HG03095 (cell line): ENCODE data around the gene SLC30A1.
"Not testable (repeated sequence)": the region's sequence is repeated elsewhere in the genome, so short reads cannot be mapped to it uniquely, and the experiment has no call there.

Source experiments
- ATAC-seq: cut with Tn5 transposase; IDR thresholded peaks from one replicate; pipeline ENCODE4 v1.9.1; 2021; ENCODE audit warnings: moderate library complexity; ENCODE audit not compliant: unreplicated experiment

SLC30A1 gene

GRCh38 chr1:211586538-211586937 is 7.6 kb upstream of the SLC30A1 start:
- no peak for ATAC-seq

GRCh38 chr1:211583011-211583992 is 4.3 kb upstream of the SLC30A1 start:
- ATAC-seq = no peak

- ATAC-seq = no peak
Observed at GRCh38 chr1:211581526-211581925, 2.6 kb upstream of the SLC30A1 start.

DNA sequence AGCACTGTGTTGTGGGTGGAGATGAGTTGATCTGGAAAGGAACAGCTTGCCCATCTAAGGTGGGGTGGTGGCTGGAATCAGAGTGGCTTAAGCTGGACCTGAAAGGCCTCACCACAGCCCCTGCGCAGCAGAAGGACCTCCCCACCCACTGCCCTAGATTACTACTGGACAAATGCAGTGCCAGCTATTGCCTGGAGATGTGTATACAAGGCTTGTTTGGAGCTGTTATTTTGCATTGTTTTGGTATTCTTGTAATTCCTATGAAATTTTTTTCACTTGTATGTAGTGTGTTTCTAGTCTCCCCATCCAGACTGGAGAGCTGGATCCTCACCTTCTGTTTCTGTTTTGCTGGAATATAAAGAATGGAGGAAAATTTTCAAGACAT is 1.3 kb upstream of the SLC30A1 start:
- ATAC-seq = no peak

- peak; percentile 37 for ATAC-seq
Observed at GRCh38 chr1:211579440-211580302, 710 bp upstream of the SLC30A1 start.

DNA sequence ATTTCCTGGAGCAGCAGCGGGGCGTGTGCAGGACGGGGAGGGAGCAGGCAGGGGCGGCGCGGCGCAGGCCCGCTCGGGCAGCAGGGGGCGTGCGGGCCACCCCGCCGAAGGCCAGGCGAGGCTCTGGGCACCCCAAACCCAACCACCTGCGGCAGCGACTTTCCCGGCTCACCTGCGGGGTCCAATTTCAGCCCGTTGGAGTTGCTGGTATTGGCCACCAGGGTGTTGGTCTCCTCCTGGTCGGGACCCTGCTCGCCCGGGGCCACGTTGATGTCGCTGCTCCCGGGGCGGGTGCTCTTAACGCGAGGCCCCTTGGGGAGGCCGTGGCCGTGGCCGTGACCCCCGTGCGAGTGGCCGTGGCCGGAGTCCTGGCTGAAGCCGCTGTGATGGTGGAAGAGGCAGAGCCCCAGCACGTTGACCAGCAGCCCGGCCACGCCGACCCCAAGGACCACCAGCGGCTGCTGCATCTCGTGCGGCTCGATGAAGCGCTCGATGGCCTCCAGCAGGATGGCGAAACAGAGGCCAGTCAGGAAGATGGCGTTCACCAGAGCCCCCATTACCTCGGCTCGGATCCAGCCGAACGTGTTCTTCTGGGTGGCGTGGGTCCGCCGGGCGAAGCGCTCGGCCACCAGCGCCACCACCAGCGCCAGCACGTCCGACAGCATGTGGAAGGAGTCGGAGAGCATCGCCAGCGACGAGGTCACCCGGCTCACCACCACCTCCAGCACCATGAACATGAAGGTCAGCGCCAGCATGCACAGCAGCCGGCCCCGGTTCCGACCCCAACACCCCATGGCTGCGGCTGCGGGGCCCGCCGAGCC is 932 bp downstream of the SLC30A1 start:
- ATAC-seq = peak; percentile 41

DNA sequence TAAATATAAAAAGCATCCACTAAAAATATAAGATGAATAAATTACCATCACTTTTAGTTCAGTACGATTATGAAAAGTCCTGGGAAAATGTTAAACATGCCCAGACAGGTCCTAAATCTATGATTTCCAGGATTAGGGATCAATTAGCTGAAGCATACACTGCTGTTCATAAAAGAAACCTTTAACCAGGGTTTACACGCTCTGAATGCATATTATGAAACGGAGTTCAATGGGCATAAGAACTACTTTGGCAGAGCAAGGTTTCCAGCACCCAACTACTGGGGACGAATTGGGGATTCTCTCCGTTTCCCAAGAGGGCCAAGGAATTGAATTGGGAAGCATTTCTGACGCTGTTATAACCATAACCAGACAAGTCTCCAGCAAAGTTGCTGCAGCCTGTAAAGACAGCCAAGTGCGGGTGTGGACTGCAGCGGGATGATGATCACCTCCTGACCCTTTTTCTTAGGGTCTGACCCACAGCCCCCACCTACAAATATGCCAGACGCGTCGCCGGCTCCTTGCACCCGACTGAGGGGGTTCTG is 1.6 kb downstream of the SLC30A1 start:
- ATAC-seq = no peak

- no peak for ATAC-seq
Observed at GRCh38 chr1:211576717-211577116, 2.2 kb downstream of the SLC30A1 start.

DNA sequence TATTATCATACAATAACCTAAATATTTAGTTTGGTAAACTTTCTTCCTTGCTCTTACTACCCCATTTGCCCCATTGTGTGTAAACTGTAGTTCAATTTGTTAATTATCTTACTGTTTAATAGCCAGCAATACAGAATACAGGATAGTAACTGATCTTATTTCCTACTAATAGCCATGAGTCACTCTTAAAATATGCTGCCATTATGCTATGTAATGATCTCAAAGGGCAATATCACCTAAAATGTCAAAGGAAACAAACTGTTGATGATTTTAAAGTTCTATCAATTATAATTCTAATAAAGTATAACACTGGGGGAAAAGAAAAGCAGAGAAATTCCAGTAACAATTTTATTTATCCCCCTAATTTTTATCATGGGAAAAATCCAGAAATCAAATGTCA is 4.3 kb downstream of the SLC30A1 start:
- no peak for ATAC-seq

DNA sequence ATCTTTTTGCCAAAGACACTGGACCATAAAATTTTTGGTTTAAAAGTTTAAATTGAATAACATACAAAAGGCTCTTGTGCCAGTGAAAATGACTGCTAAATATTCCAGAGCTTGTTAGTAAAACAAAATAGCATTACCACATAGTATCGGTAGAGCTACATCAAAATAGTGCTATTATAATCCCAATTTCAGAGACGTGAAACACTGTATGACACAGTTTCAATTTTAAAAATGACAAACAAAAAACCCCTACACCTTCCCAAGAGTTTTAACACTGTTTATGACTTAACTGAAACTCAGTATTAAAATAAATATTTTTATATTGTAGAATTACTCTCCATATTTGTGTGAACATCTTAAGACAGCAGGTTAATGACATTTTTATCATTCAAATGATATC is 7.0 kb downstream of the SLC30A1 start:
- no peak for ATAC-seq

DNA sequence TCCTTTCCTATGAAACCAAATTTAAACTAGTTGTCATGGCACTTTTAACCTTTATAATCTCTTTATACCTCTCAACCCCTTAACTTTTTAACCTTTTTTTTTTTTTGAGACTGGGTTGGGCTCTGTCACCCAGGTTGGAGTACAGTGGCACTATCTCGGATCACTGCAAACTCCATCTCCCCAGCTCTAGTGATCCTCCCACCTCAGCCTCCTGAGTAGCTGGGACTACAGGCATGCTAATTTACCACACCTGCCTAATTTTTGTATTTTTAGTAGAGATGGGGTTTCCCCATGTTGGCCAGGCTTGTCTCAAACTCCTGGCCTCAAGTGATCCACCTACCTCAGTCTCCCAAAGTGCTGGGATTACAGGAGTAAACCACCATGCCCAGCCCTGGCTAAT is 8.6 kb downstream of the SLC30A1 start:
- ATAC-seq = not testable (repeated sequence)

- peak; percentile 94 for ATAC-seq
Observed at GRCh38 chr1:211566431-211567025, 12.4 kb downstream of the SLC30A1 start.

DNA sequence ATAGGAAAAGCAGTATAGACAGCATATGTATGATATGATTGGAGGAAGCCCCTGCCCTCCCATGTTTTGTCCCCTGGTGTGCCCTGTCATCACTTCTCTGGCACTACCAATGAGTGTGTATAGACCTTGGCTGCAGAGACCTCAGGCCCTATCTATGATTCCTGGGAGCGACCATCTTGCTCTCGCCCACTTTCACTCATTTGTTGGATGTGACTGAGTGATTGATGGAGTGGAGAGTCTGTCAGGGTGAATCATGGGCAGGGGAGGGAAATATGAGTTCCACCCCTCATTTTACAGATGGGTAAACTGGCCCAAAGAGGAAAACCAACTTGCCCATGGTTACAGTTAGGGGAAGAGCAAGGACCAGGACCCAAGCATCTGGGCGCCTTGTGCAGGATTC is 14.9 kb downstream of the SLC30A1 start:
- no peak for ATAC-seq

GRCh38 chr1:211559222-211560010 is 19.5 kb downstream of the SLC30A1 start:
- no peak for ATAC-seq

DNA sequence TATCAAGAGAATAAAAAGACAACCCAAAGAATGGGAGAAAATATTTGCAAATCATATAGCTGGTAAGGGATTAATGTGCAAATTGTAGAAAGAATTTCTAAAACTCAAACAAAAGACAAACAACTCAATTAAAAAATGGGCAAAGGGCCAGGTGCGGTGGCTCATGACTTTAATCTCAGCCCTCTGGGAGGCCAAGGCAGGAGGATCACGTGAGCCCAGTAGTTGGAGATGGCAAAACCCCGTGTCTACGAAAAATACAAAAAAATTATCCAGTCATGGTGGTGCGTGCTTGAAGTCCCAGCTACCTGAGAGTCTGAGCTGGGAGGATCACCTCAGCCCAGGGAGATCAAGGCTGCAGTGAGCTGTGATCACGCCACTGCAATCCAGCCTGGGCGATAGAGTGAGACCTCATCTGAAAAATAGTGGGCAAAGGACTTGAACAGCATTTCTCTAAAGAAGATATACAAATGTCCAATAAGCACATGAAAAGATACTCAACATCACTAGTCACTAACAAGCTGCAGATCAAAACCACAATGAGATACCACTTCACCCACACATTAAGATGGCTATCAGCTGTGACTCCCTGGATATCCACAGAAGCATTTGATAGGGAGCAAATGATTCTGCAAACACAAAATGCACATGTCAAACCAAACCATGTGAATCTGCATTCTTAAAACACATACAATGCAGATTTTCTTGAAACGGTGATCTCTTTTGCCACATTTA is 20.9 kb downstream of the SLC30A1 start:
- no peak for ATAC-seq

DNA sequence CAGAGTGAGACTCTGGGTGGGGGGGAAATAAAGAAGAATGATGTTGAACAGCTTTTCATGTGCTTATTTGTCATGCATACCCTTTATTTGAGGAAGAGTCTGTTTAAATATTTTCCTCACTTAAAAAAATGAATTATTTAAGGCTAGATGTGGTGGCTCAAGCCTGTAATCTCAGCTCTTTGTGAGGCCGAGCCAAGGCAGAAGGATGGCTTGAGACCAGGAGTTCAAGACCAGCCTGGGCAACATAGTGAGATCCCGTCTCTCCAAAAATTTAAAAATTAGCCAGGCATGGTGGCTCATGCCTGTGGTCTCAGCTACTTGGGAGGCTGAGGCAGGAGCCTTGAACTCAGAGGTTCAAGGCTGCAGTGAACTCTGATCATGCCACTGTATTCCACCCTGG is 25.4 kb downstream of the SLC30A1 start:
- no peak for ATAC-seq

DNA sequence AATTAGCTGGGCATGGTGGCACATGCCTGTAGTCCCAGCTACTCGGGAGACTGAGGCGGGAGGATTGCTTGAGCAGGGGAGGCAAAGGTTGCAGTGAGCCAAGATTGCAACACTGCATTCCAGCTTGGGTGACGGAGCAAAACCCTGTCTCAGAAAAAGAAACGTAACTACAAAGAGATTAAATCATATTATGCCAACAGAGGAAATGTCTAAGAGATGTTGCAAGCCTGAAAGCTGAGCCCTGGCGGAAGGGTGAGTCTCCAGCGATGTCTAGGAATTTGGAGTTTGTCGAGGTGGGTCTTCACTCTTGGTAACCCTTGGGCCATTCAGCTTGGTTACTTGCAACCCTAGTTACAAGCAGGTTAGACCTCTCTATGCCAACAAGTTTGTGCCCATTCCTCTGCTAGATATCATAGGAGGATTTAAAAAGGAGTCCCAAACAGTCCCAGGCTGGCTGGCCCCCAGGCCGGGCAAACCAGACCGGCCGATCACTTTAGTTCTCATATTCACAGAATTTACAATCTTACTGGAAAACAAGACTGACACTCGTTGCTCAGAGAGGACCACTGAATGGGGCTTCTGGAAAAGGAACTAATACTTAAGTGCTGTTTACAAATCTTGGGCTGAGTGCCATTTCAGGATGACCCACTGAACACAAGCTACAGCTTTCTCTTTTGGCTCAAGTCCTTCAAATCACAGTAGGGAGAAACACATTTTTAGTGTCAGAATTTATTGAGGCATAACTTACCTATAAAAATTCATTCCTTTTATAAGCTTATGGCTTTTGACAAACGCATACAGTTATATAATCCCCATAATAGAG is 27.1 kb downstream of the SLC30A1 start:
- ATAC-seq = no peak
